H9 (cell line): Measurements from ENCODE around the gene CD2AP. TPM values are rescaled to one million over a fixed set of nuclear protein-coding genes. Genes with fewer than 3 reads are reported as not detected.

ENCODE experiments used
- DNase-seq: peaks from one replicate; pipeline ENCODE4 v3.0.0-alpha.2; 2017
- H2AFZ ChIP-seq: one replicate; pipeline ENCODE4 v1.6.1; 2013; ENCODE audit warnings: mild to moderate bottlenecking, low read length, control low read depth, moderate library complexity
- H2AK5ac ChIP-seq: 2 replicates; pipeline ENCODE4 v1.6.1; 2013; ENCODE audit warnings: low read length, control low read depth, mixed read lengths; ENCODE audit not compliant: insufficient read length
- H2BK120ac ChIP-seq: one replicate; pipeline ENCODE4 v1.6.1; 2013; ENCODE audit warnings: low read depth, mild to moderate bottlenecking, low read length, control low read depth, inconsistent platforms; ENCODE audit not compliant: poor library complexity, severe bottlenecking
- H2BK12ac ChIP-seq: 2 replicates; pipeline ENCODE4 v1.6.1; 2013; ENCODE audit warnings: low read length, control low read depth, mixed read lengths, low read depth; ENCODE audit not compliant: insufficient read length
- H2BK15ac ChIP-seq: 2 replicates; pipeline ENCODE4 v1.6.1; 2013; ENCODE audit warnings: low read depth, low read length, control low read depth
- H2BK20ac ChIP-seq: one replicate; pipeline ENCODE4 v1.6.1; 2013; ENCODE audit warnings: low read depth, mild to moderate bottlenecking, low read length, control low read depth, inconsistent platforms; ENCODE audit not compliant: poor library complexity, severe bottlenecking
- H2BK5ac ChIP-seq: 2 replicates; pipeline ENCODE4 v1.6.1; 2013; ENCODE audit warnings: low read length, control low read depth, mixed read lengths; ENCODE audit not compliant: insufficient read length
- H3K14ac ChIP-seq: 2 replicates; pipeline ENCODE4 v1.6.1; 2013; ENCODE audit warnings: low read length, control low read depth; ENCODE audit not compliant: insufficient read depth
- H3K18ac ChIP-seq: 2 replicates; pipeline ENCODE4 v1.6.1; 2013; ENCODE audit warnings: low read depth, mild to moderate bottlenecking, mixed read lengths, low read length, control low read depth; ENCODE audit not compliant: insufficient read length
- H3K23ac ChIP-seq: 2 replicates; pipeline ENCODE4 v1.6.1; 2013; ENCODE audit warnings: low read length, control low read depth, mixed read lengths, low read depth; ENCODE audit not compliant: insufficient read length
- H3K23me2 ChIP-seq: 2 replicates; pipeline ENCODE4 v1.6.1; 2013; ENCODE audit warnings: low read depth, mild to moderate bottlenecking, mixed read lengths, low read length, control low read depth; ENCODE audit not compliant: insufficient read length, poor library complexity, severe bottlenecking
- H3K27ac ChIP-seq: 2 replicates; pipeline ENCODE4 v1.5.1; 2013; ENCODE audit warnings: low read length, control low read depth, mixed read lengths, low read depth; ENCODE audit not compliant: insufficient read length
- H3K27me3 ChIP-seq: 2 replicates; pipeline ENCODE4 v1.6.1; 2013; ENCODE audit warnings: low read length, control low read depth, inconsistent platforms; ENCODE audit not compliant: insufficient read depth
- H3K4ac ChIP-seq: 2 replicates; pipeline ENCODE4 v1.6.1; 2013; ENCODE audit warnings: low read depth, mild to moderate bottlenecking, control low read depth, inconsistent platforms, low read length, moderate library complexity
- H3K4me1 ChIP-seq: 2 replicates; pipeline ENCODE4 v1.6.1; 2013; ENCODE audit warnings: low read length, control low read depth, inconsistent platforms; ENCODE audit not compliant: insufficient read depth
- H3K4me2 ChIP-seq: 2 replicates; pipeline ENCODE4 v1.6.1; 2013; ENCODE audit warnings: low read length, control low read depth, mixed read lengths; ENCODE audit not compliant: insufficient read length, insufficient read depth
- H3K56ac ChIP-seq: 2 replicates; pipeline ENCODE4 v1.6.1; 2013; ENCODE audit warnings: low read depth, mild to moderate bottlenecking, mixed read lengths, low read length, control low read depth; ENCODE audit not compliant: insufficient read length
- H3K79me1 ChIP-seq: 2 replicates; pipeline ENCODE4 v1.6.1; 2013; ENCODE audit warnings: low read depth, mild to moderate bottlenecking, moderate library complexity, low read length, control low read depth, inconsistent platforms; ENCODE audit not compliant: insufficient read depth, poor library complexity, severe bottlenecking
- H3K79me2 ChIP-seq: 2 replicates; pipeline ENCODE4 v1.6.1; 2013; ENCODE audit warnings: low read length, control low read depth, inconsistent platforms; ENCODE audit not compliant: insufficient read depth
- H3K9ac ChIP-seq: 2 replicates; pipeline ENCODE4 v1.6.1; 2013; ENCODE audit warnings: low read length, control low read depth, mixed read lengths; ENCODE audit not compliant: insufficient read length; ENCODE audit errors: extremely low read depth
- H3K9me3 ChIP-seq: one replicate; pipeline ENCODE4 v1.6.1; 2013; ENCODE audit warnings: low read depth, low read length, inconsistent platforms; ENCODE audit not compliant: control insufficient read depth
- H3T11ph ChIP-seq: one replicate; pipeline ENCODE4 v1.6.1; 2013; ENCODE audit warnings: mild to moderate bottlenecking, low read length, control low read depth, inconsistent platforms
- H4K20me1 ChIP-seq: one replicate; pipeline ENCODE4 v1.6.1; 2013; ENCODE audit not compliant: control insufficient read depth, insufficient read length, insufficient read depth
- H4K5ac ChIP-seq: 2 replicates; pipeline ENCODE4 v1.6.1; 2013; ENCODE audit warnings: low read depth, mild to moderate bottlenecking, mixed read lengths, low read length, control low read depth; ENCODE audit not compliant: insufficient read length
- H4K8ac ChIP-seq: replicated peaks from 2 replicates; pipeline ENCODE4 v1.6.1; 2013; ENCODE audit warnings: low read length, control low read depth, mixed read lengths, low read depth; ENCODE audit not compliant: insufficient read length
- H4K91ac ChIP-seq: 2 replicates; pipeline ENCODE4 v1.6.1; 2013; ENCODE audit warnings: low read depth, mild to moderate bottlenecking, moderate library complexity, mixed read lengths, low read length, control low read depth; ENCODE audit not compliant: insufficient read length
- H3K27ac Mint-ChIP-seq, 3 experiments: 2 replicates in 2 of 3; 3 replicates in 1 of 3; pipeline ENCODE4 v1.8.0; 2020 to 2021; ENCODE audit warnings: mixed read lengths in 3 of 3, mild to moderate bottlenecking in 1 of 3, moderate library complexity in 1 of 3
- H3K27me3 Mint-ChIP-seq: 2 replicates; pipeline ENCODE4 v1.8.0; 2021; ENCODE audit warnings: low read depth, mild to moderate bottlenecking, moderate library complexity, mixed read lengths
- H3K36me3 Mint-ChIP-seq, 3 experiments: 2 replicates in 2 of 3; 3 replicates in 1 of 3; pipeline ENCODE4 v1.8.0; 2020 to 2021; ENCODE audit warnings: low read depth in 3 of 3, mixed read lengths in 3 of 3; ENCODE audit not compliant: insufficient read depth in 1 of 3
- H3K4me1 Mint-ChIP-seq, 2 experiments: 2 replicates each; pipeline ENCODE4 v1.8.0; 2020; ENCODE audit warnings: mixed read lengths in 2 of 2
- H3K4me3 Mint-ChIP-seq, 2 experiments: 2 replicates in 1 of 2; 3 replicates in 1 of 2; pipeline ENCODE4 v1.8.0; 2020 to 2021; ENCODE audit warnings: mild to moderate bottlenecking in 2 of 2, mixed read lengths in 2 of 2, moderate library complexity in 1 of 2
- H3K9me3 Mint-ChIP-seq, 2 experiments: 2 replicates in 1 of 2; 3 replicates in 1 of 2; pipeline ENCODE4 v1.8.0; 2020; ENCODE audit warnings: mild to moderate bottlenecking in 2 of 2, mixed read lengths in 2 of 2, moderate library complexity in 1 of 2
- WGBS: extraction: QIAGEN DNeasy Blood & Tissue Kit; methylation state at CpG from one replicate; pipeline ENCODE4 v1.1.7; 2013; ENCODE audit warnings: missing lambda C conversion rate, low lambda C conversion rate, mixed read lengths; ENCODE audit not compliant: insufficient read length; ENCODE audit errors: extremely low coverage; 5-methylcytosine and 5-hydroxymethylcytosine counted together
- total RNA-seq: library from RNA; stranded (reverse); gene quantifications from 2 replicates; pipeline ENCODE4 v1.2.1, GENCODE V29; 2021
- TF ChIP-seq, protein P1 (sequence below): fragments of 200-600 bp; sonication (generic); conservative IDR thresholded peaks from 3 replicates; pipeline ENCODE4 v1.8.0; 2021; ENCODE audit warnings: antibody characterized with exemption, mild to moderate bottlenecking

The CD2AP gene
- total RNA-seq, 1 experiment from 2014 or later = 50.1 TPM

DNA sequence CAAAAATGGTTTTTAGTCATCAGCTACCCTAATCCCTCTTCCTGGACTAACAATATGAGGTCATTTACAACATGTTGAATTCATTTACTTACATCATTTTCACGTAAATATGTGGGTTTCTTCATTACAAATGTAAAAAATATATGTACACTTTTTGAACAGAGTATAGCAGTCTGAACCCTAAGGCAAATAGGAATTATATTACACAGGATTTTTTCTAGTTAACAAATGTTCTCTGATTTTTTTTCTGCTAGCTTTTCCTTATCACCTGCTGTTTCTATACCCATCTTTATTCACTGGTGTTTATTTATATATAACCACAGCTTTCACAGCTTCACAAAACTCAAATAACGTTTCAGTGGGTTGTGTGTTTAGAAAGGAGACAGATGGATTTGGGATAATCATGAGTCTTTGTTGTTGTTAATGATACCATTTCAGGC, 21.0 kb upstream of the CD2AP start:
- Histone ChIP-seq H4K91ac (no peak overlapping the region), H3T11ph (no peak overlapping the region), H3K27me3 (no peaks in the 10 kb centered on the region), H2BK12ac (no peak overlapping the region), H2AFZ (no peak overlapping the region), H3K23ac (no peak overlapping the region), H2AK5ac (no peak overlapping the region), H3K4me1 (no peaks in the 10 kb centered on the region), H3K27ac (no peak overlapping the region), H3K56ac (no peak overlapping the region), H2BK5ac (no peak overlapping the region), H3K79me1 (no peaks in the 10 kb centered on the region), H3K4me2 (no peak overlapping the region), H3K18ac (no peak overlapping the region), H3K9ac (no peak overlapping the region), H3K23me2 (no peaks in the 10 kb centered on the region), H3K14ac (no peak overlapping the region), H2BK20ac (no peak overlapping the region), H2BK15ac (no peak overlapping the region), H4K8ac (no peak overlapping the region), H2BK120ac (no peak overlapping the region), H3K79me2 (no peaks in the 10 kb centered on the region), H3K9me3 (no peaks in the 10 kb centered on the region), H4K20me1 (no peaks in the 10 kb centered on the region), H4K5ac (no peak overlapping the region), H3K4ac (no peak overlapping the region)
- WGBS = no CpG with 5 or more reads among the region's 2 CpGs
- Mint-ChIP-seq H3K27me3 (no peaks in the 10 kb centered on the region), H3K9me3 (no peaks in the 10 kb centered on the region), H3K27ac (no peak overlapping the region), H3K4me1 (peaks cover 0 to 3% of the 10 kb centered on the region in 2 experiments; a peak in 1 of 4 replicates), H3K4me3 (no peak overlapping the region), H3K36me3 (no peaks in the 10 kb centered on the region)
- no peak for DNase-seq
- TF ChIP-seq, protein P1, sequence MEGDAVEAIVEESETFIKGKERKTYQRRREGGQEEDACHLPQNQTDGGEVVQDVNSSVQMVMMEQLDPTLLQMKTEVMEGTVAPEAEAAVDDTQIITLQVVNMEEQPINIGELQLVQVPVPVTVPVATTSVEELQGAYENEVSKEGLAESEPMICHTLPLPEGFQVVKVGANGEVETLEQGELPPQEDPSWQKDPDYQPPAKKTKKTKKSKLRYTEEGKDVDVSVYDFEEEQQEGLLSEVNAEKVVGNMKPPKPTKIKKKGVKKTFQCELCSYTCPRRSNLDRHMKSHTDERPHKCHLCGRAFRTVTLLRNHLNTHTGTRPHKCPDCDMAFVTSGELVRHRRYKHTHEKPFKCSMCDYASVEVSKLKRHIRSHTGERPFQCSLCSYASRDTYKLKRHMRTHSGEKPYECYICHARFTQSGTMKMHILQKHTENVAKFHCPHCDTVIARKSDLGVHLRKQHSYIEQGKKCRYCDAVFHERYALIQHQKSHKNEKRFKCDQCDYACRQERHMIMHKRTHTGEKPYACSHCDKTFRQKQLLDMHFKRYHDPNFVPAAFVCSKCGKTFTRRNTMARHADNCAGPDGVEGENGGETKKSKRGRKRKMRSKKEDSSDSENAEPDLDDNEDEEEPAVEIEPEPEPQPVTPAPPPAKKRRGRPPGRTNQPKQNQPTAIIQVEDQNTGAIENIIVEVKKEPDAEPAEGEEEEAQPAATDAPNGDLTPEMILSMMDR = no peak
